Uterus (tissue), 4 donors: ENCODE results near the gene ARSA. TPM values are rescaled to one million over a fixed set of nuclear protein-coding genes. Genes with fewer than 3 reads are reported as not detected.

Experiments used
- DNase-seq, 2 donors: peaks; one replicate each; pipeline ENCODE4 v3.0.0-alpha.2; 2019 to 2020
- H3K27ac ChIP-seq, 2 donors: fragments of 200-600 bp; sonication (generic); 1 replicate in 1 of 2; 2 replicates in 1 of 2; pipeline ENCODE4 v1.5.1; 2016 to 2018
- H3K27me3 ChIP-seq, 2 donors: fragments of 200-600 bp; sonication (generic); one replicate each; pipeline ENCODE4 v1.5.1; 2018 to 2019; ENCODE audit warnings: control low read depth in 1 of 2
- H3K36me3 ChIP-seq, 2 donors: fragments of 200-600 bp; sonication (generic); one replicate each; pipeline ENCODE4 v1.5.1; 2019; ENCODE audit warnings: control low read depth in 1 of 2
- H3K4me1 ChIP-seq, 2 donors: fragments of 200-600 bp; sonication (generic); one replicate each; pipeline ENCODE4 v1.5.1; 2018 to 2019; ENCODE audit warnings: control low read depth in 1 of 2
- H3K4me3 ChIP-seq, 2 donors: fragments of 200-600 bp; sonication (generic); 1 replicate in 1 of 2; 2 replicates in 1 of 2; pipeline ENCODE4 v1.5.1; 2018 to 2019; ENCODE audit warnings: mild to moderate bottlenecking in 1 of 2
- H3K9me3 ChIP-seq, 2 donors: fragments of 200-600 bp; sonication (generic); one replicate each; pipeline ENCODE4 v1.5.1; 2019; ENCODE audit warnings: control low read depth in 1 of 2
- POLR2A ChIP-seq, 2 donors: fragments of 450-650 bp; IDR thresholded peaks; one replicate each; pipeline ENCODE4 v1.6.1; 2016; ENCODE audit warnings: antibody characterized with exemption in 2 of 2, mild to moderate bottlenecking in 1 of 2, moderate library complexity in 1 of 2
- intact Hi-C: fragments of 100-400 bp; cut with DNase I; formaldehyde crosslinking; loops from one replicate; pipeline ENCODE4 v1.15.1; 2023; ENCODE audit warnings: low total_unique reads
- total RNA-seq, 4 donors: library from RNA; depleted of rRNA in 3 of 4; stranded (reverse); fragments of >200 nt in 3 of 4; gene quantifications; one replicate each; pipeline versions ENCODE4 v1.1.0 to v1.2.4, GENCODE V29; 2014 to 2023
- TF ChIP-seq, protein P1 (sequence below), 4 experiments: fragments of 200-600 bp in 2 of 4; fragments of 450-650 bp in 2 of 4; sonication (generic) in 2 of 4; IDR thresholded peaks; one replicate each; pipeline ENCODE4 v1.5.1; 2016 to 2019; ENCODE audit warnings: antibody characterized with exemption in 4 of 4, mild to moderate bottlenecking in 2 of 4, moderate library complexity in 1 of 4
- donor health status: DM: yes; HTN: yes; CAD: no.

ARSA gene
- total RNA-seq, 4 donors from 2014 or later, result 5.3 to 41.6 (median 10.6) TPM

DNA sequence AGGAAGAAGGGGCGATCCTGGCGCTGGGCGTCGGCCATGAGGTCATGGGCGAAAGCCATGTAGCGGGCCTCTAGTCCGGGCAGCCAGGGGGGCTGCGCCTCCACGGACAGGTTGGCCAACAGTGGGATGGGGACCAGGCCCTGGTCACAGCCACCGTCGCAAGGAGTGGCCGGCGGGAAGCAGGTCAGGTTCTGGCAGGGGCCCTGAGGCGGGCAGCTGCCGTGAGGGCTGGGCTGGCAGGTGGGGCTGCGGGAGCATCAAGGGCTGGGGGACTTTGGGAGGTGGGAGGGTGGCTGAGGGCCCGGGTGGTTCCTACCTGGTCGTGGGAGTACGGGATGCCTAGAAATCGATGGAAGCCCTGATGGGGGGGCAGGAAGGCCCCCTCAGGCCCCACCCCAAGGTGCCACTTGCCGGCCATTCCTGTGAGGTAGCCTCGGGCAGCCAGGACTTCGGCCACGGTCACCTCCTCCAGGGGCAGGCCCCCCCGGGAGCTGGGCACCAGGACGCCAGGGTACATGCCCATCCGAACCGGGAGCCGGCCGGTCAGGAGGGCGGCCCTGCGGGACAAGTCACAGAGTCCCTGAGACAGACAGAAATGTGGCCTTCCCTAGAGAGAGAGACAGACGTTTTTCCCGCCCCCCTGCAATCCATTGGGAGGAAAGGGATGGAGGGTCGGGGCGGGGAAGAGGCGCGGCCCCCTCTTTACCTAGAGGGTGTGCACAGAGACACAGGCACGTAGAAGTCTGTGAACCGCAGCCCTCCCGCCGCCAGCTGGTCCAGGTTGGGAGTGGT, 906 bp downstream of the ARSA start:
- peak overlapping the region; percentile 50 to 60 for H3K4me3 ChIP-seq
- peaks cover 3 to 6% of the 10 kb centered on the region in 2 donors for H3K4me1 ChIP-seq
- H3K36me3 ChIP-seq, result no peaks in the 10 kb centered on the region
- TF ChIP-seq POLR2A (IDR thresholded peaks at IDR 0.05), result no peak
- TF ChIP-seq, protein P1, sequence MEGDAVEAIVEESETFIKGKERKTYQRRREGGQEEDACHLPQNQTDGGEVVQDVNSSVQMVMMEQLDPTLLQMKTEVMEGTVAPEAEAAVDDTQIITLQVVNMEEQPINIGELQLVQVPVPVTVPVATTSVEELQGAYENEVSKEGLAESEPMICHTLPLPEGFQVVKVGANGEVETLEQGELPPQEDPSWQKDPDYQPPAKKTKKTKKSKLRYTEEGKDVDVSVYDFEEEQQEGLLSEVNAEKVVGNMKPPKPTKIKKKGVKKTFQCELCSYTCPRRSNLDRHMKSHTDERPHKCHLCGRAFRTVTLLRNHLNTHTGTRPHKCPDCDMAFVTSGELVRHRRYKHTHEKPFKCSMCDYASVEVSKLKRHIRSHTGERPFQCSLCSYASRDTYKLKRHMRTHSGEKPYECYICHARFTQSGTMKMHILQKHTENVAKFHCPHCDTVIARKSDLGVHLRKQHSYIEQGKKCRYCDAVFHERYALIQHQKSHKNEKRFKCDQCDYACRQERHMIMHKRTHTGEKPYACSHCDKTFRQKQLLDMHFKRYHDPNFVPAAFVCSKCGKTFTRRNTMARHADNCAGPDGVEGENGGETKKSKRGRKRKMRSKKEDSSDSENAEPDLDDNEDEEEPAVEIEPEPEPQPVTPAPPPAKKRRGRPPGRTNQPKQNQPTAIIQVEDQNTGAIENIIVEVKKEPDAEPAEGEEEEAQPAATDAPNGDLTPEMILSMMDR (IDR thresholded peaks at IDR 0.05), result no peak
- no peaks in the 10 kb centered on the region for H3K9me3 ChIP-seq
- H3K27me3 ChIP-seq, result no peaks in the 10 kb centered on the region
- peak overlapping the region; percentile 76 to 81 for H3K27ac ChIP-seq
- no peak for DNase-seq
- intact Hi-C loops, result no loop called here

DNA sequence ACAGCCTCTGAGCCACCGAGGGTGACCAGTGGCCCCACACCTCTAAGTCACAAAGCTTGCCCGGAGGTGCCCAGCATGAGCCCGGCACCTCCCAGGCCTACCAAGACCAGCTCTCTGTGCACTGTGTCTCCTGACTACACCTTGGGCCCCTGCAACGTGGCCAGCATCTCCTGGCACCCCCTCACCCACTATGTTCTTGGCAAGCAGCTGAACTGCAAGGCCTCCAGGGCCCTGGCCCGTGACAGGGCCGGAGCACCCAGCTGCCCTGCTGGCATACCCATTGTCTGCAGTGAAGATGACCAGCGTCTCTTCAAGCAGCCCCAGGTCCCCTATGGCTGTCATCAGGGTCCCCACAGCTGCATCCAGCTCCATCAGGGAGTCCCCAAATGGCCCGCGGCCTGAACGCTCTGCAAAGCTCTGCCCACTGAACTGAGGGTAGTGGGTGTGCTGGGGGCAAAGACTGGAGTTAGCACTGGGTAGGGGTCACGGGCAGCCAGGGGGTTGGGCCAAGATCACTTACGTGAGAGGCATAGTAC, 1.6 kb downstream of the ARSA start:
- no peaks in the 10 kb centered on the region for H3K9me3 ChIP-seq
- no peak for TF ChIP-seq POLR2A (IDR thresholded peaks at IDR 0.05)
- TF ChIP-seq, protein P1 (IDR thresholded peaks at IDR 0.05), result no peak
- DNase-seq, result no peak
- intact Hi-C loops, result no loop called here
- no peak overlapping the region for H3K27ac ChIP-seq
- no peak overlapping the region for H3K4me3 ChIP-seq
- H3K36me3 ChIP-seq, result no peaks in the 10 kb centered on the region
- H3K4me1 ChIP-seq, result peaks cover 3 to 6% of the 10 kb centered on the region in 2 donors
- no peaks in the 10 kb centered on the region for H3K27me3 ChIP-seq

DNA sequence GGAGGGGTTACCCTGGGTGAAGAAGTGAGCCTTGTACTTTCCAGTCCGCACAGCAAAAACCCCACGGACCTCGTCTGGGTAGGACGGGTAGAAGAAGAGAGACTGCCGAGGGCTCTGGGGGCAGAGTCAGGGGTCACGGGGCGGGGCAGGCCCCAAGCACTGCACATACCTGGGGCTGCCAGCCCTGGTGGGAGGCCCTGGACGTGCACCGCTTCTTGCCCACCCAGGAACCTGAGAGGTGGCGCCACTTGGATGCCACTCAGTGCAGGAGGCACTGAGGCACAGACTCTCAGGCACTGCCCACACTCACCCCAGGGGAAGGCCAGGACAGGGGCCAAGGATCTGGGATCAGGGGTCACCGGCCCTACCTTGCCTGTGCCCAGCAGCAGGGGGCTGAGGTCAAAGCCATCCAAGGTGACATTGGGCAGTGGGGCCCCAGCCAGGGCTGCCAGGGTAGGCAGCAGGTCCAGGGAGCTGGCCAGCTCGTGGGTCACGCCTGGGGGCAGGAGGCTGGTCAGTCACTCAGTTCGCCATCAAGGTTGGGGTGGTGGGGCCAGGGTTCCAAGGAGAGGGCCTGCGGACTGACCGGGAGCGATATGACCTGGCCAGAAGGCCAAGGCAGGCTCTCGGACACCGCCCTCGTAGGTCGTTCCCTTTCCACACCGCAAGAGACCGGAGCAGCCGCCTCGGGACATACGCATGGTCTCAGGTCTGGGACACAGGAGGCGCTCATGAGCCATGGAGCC, 2.2 kb downstream of the ARSA start:
- no peak for TF ChIP-seq POLR2A (IDR thresholded peaks at IDR 0.05)
- TF ChIP-seq, protein P1 (IDR thresholded peaks at IDR 0.05), result no peak
- no peaks in the 10 kb centered on the region for H3K27me3 ChIP-seq
- no peak overlapping the region for H3K4me3 ChIP-seq
- DNase-seq, result no peak
- intact Hi-C loops, result no loop called here
- H3K27ac ChIP-seq, result no peak overlapping the region
- no peaks in the 10 kb centered on the region for H3K36me3 ChIP-seq
- H3K4me1 ChIP-seq, result peaks cover 3 to 9% of the 10 kb centered on the region in 2 donors
- H3K9me3 ChIP-seq, result no peaks in the 10 kb centered on the region

DNA sequence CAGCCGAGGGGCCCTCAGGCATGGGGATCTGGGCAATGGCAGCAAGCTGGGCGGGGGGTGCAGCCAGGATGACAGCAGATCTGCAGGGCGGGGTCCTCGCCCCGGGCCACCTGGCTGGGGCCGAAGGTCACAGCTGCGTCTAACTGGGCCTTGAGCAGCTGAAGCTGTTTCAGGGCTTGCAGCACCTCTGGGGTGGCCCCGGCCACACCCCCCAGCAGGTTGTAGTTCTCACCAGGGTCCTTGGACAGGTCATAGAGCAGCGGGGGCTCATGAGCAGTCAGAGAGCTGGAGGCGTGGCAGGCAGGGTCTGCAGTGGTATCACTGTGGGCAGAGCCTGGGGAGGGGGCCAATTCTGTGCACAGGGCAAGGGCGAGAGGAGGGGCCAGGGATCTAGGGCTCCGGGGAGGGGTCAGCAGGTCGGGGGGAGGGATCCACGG, 2.8 kb downstream of the ARSA start:
- Histone ChIP-seq H3K36me3 (no peaks in the 10 kb centered on the region), H3K27me3 (no peaks in the 10 kb centered on the region), H3K4me1 (peaks cover 3 to 11% of the 10 kb centered on the region in 2 donors), H3K9me3 (no peaks in the 10 kb centered on the region), H3K27ac (no peak overlapping the region), H3K4me3 (no peak overlapping the region)
- no peak for TF ChIP-seq POLR2A (IDR thresholded peaks at IDR 0.05)
- TF ChIP-seq, protein P1 (IDR thresholded peaks at IDR 0.05), result no peak
- intact Hi-C loops, result no loop called here
- no peak for DNase-seq
